GM12873 (cell line): Measurements from ENCODE around the gene CD59.

Experiments
- TF ChIP-seq, protein P1 (sequence below): IDR thresholded peaks from 2 replicates; pipeline ENCODE4 v1.5.1; 2012; ENCODE audit warnings: low read depth, mild to moderate bottlenecking, moderate library complexity, low read length, control low read depth; ENCODE audit not compliant: insufficient read depth; ENCODE audit errors: missing control alignments

The CD59 gene

GRCh38 chr11:33701302-33702230, 34.7 kb downstream of the CD59 start:
- TF ChIP-seq, protein P1, sequence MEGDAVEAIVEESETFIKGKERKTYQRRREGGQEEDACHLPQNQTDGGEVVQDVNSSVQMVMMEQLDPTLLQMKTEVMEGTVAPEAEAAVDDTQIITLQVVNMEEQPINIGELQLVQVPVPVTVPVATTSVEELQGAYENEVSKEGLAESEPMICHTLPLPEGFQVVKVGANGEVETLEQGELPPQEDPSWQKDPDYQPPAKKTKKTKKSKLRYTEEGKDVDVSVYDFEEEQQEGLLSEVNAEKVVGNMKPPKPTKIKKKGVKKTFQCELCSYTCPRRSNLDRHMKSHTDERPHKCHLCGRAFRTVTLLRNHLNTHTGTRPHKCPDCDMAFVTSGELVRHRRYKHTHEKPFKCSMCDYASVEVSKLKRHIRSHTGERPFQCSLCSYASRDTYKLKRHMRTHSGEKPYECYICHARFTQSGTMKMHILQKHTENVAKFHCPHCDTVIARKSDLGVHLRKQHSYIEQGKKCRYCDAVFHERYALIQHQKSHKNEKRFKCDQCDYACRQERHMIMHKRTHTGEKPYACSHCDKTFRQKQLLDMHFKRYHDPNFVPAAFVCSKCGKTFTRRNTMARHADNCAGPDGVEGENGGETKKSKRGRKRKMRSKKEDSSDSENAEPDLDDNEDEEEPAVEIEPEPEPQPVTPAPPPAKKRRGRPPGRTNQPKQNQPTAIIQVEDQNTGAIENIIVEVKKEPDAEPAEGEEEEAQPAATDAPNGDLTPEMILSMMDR, result no peak

DNA sequence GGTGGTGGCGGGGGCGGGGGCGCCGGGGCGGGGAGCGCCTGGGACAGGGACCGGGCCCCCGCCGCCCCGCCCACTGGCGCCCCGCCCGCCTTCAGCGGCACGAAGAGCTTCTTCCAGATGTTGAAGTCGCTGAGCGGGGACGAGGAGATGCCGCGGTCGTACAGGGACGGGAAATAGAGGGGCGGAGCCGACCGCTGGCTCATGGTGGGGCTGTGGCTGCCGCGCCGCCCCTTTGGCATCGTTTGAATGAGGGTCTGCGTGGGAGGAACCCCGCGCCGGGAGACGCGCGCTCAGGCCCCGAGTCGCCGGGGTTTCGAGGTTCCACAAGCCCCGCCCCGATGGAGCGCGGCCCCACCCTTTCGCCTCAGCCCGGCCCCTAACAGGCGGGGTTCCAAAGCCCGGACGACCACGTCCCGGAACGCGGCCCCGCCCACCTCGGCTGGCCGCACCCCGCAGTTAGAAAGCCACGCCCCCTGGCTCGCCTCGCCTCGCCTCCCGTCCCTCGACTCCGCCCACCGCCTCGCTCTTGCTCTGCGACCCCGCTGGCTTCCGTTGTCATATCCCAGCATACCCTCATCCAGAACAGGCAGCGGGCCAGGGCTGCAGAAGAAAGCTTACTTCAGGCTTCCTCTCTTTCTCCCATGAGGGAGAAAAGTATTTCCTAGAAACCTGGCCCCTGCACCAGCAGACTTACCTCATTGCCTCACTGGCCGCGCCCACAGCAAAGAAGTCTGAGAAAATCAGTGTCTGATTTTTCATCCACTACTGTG, 35.5 kb downstream of the CD59 start, which contains the start of gene C11orf91:
TSS of gene C11orf91 (minus strand) at position 325 of the 770 bp plus-strand sequence. CDS start at position 239, 86 bp downstream.
- TF ChIP-seq, protein P1, result no peak

DNA sequence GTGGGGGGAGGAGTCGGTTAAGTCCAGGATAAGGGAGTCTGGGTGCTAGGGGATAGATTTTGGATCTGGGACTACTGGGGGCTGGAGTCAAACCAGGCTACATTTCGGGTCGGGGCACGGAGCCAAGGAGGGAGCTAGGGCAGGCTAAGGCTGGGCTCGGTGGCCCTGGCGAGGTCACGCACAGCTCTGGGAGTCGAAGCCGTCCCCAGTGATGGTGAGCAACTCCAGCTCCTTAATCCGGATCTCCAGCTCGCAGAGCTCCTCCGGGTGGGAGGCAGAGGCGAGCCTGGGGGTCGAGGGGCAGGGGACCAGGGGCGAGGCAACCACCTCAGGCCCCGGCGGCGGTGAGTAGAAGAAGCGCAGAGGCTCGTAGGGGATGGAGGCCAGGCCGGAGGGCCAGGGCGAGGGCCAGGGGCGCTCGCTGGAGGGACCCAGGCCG, 36.1 kb downstream of the CD59 start:
- TF ChIP-seq, protein P1, result no peak

DNA sequence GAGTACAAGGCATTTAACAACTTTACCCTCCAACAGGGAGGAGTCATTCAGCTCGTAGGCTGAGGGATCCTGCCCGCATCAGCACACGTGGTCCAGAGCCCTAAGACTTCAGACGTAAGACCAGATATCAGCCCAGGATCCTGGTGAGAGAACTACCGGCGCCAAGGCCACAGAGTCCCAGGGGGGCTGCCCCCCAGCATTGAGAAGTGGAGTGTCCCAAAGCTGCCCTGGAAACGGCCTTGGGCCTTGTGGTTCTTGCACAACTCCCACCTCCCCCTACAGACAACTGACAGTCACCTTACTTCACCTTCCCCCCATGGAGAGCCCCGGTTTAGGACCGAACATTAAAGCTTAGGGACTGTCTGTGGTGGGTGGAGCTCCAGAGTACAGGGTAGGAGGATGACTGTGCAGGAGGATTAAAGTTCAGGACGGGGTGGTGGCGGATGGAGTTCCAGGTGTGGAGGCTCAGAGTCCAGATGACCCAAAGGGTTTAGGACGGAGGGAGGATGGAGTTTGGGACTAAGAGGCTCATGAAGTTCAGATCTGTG, 36.6 kb downstream of the CD59 start:
- TF ChIP-seq, protein P1, result no peak

GRCh38 chr11:33698921-33699320, 37.3 kb downstream of the CD59 start:
- TF ChIP-seq, protein P1, result no peak

GRCh38 chr11:33697997-33698396, 38.2 kb downstream of the CD59 start:
- TF ChIP-seq, protein P1, result no peak

DNA sequence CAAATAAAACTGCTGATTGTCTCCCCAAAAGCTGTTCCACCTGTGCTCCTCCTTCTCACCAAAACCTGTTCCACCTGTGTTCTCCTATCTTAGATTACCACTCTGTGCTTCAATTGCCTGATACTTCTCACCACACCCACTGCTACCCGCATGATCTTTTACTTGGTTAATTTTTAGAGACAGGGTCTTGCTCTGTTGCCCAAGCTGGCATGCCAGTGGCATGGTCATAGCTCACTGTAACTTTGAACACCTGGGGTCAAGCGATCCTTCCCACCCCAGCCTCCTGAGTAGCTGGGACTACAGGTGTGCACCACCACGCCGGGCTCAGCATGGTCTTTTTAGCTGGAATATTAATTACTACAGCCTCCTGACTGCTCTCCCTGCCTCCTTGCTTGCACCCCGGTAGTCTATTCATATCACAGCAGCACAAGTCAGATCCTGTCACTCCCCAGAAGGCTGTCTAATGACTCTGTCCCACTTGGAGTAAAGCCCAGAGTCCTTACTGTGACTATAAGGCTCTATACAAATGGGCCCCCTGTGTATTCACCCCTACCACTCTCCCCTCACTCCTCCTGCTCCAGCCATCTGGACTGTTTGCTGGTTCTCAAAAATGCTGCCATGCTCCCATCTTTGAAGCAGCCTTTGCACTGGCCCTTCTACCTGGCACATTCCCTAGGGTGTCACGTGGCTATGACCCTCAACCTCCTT, 39.1 kb downstream of the CD59 start:
- TF ChIP-seq, protein P1, result no peak
